ENCODE results near the gene AGPAT2. TPM values are rescaled to one million over a fixed set of nuclear protein-coding genes. Genes with fewer than 3 reads are reported as not detected.
"Not testable (repeated sequence)": the region's sequence is repeated elsewhere in the genome, so short reads cannot be mapped to it uniquely, and the experiment has no call there.

The AGPAT2 gene
- total RNA-seq, 1 donor from 2014 or later: 48.4 TPM

- intact Hi-C loops (cut with DNase I): loop anchor here (5.0 kb wide), 1 partner anchor 45 kb away; no protein-coding TSS in a partner anchor
- DNase-seq (ENCODE audit: low spot score): no peak
Observed at GRCh38 chr9:136722093-136722968, 35.1 kb upstream of the AGPAT2 start.

GRCh38 chr9:136721339-136722092, 34.3 kb upstream of the AGPAT2 start:
- intact Hi-C loops (cut with DNase I): loop anchor here (5.0 kb wide), 1 partner anchor 44 kb away; no protein-coding TSS in a partner anchor
- no peak for DNase-seq (ENCODE audit: low spot score)

- intact Hi-C loops (cut with DNase I): loop anchor here (5.0 kb wide), 1 partner anchor 44 kb away; no protein-coding TSS in a partner anchor
- DNase-seq (ENCODE audit: low spot score): no peak
Observed at GRCh38 chr9:136720898-136721338, 33.7 kb upstream of the AGPAT2 start.

GRCh38 chr9:136720251-136720897, 33.1 kb upstream of the AGPAT2 start:
- no peak for DNase-seq (ENCODE audit: low spot score)
- intact Hi-C loops (cut with DNase I): loop anchor here (5.0 kb wide), 1 partner anchor 43 kb away; no protein-coding TSS in a partner anchor

GRCh38 chr9:136719195-136719880, 32.1 kb upstream of the AGPAT2 start:
- DNase-seq (ENCODE audit: low spot score): no peak
- intact Hi-C loops (cut with DNase I): no loop called here

GRCh38 chr9:136718345-136719194, 31.3 kb upstream of the AGPAT2 start:
- DNase-seq (ENCODE audit: low spot score): no peak
- intact Hi-C loops (cut with DNase I): no loop called here

GRCh38 chr9:136717399-136717798, 30.1 kb upstream of the AGPAT2 start:
- intact Hi-C loops (cut with DNase I): no loop called here
- DNase-seq (ENCODE audit: low spot score): no peak

GRCh38 chr9:136714893-136715274, 27.6 kb upstream of the AGPAT2 start:
- DNase-seq (ENCODE audit: low spot score): no peak
- intact Hi-C loops (cut with DNase I): no loop called here

- intact Hi-C loops (cut with DNase I): no loop called here
- DNase-seq (ENCODE audit: low spot score): peak; percentile 80
Observed at GRCh38 chr9:136714096-136714892, 27.0 kb upstream of the AGPAT2 start.

- DNase-seq (ENCODE audit: low spot score): no peak
- intact Hi-C loops (cut with DNase I): no loop called here
Observed at GRCh38 chr9:136713550-136713949, 26.3 kb upstream of the AGPAT2 start.

- intact Hi-C loops (cut with DNase I): no loop called here
- no peak for DNase-seq (ENCODE audit: low spot score)
Observed at GRCh38 chr9:136712690-136713544, 25.7 kb upstream of the AGPAT2 start.

- no peak for DNase-seq (ENCODE audit: low spot score)
- intact Hi-C loops (cut with DNase I): no loop called here
Observed at GRCh38 chr9:136711751-136712689, 24.8 kb upstream of the AGPAT2 start, which contains the start of gene DIPK1B. Gene DIPK1B, plus strand, starts transcription at chr9:136712572. Its CDS starts 94 bp downstream, at chr9:136712666.

- DNase-seq (ENCODE audit: low spot score); intact Hi-C loops (cut with DNase I): not testable (repeated sequence)
Observed at GRCh38 chr9:136711219-136711648, 24.0 kb upstream of the AGPAT2 start.

GRCh38 chr9:136710543-136710942, 23.3 kb upstream of the AGPAT2 start:
- no peak for DNase-seq (ENCODE audit: low spot score)
- intact Hi-C loops (cut with DNase I): no loop called here

- intact Hi-C loops (cut with DNase I): no loop called here
- DNase-seq (ENCODE audit: low spot score): no peak
Observed at GRCh38 chr9:136709454-136710109, 22.3 kb upstream of the AGPAT2 start.

Measured in cardiac septum (tissue), 1 donor.